GM21390 (cell line): ENCODE measurements around the gene MDGA2.
A peak's percentile ranks its signal among the peaks of the same experiment; 100 is the strongest.
"Not testable (repeated sequence)": the region's sequence is repeated elsewhere in the genome, so short reads cannot be mapped to it uniquely, and the experiment has no call there.

ENCODE experiments used
- ATAC-seq: cut with Tn5 transposase; IDR thresholded peaks from one replicate; pipeline ENCODE4 v1.9.1; 2021; ENCODE audit not compliant: unreplicated experiment

MDGA2 gene

DNA sequence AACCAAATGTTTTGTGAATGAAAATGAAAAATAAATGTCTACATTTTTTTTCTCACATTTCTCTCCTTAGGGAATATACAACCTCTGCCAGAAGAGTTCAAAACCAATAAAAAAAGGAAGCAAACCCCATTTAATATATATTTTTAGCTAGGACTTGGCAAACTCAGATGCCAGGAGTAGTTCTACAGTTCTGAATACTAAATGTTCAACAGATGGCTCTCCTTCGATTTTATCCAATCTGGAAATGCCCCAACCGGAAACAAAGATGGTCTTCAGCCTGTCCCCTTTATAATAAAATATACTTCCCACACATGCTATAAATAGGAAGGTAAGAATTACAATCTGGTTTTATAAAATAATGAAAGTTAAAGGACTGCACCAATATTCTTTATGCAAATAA, 330.4 kb downstream of the MDGA2 start:
- ATAC-seq: no peak

DNA sequence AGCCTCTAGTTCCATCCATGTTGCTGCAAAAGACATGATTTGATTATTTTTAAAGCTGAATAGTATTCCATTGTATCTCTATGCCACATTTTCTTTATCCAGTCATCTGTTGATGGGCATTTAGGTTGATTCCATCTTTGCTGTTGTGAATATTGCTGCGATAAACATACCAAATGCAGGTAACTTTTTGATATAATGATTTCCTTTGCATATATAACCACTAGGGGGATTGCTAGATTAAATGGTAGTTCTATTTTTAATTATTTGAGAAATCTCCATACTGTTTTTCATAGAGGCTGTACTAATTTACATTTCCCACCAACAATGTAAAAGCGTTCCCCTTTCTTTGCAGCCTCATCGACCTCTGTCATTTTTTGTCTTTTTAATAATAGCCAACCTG, 342.5 kb downstream of the MDGA2 start:
- ATAC-seq: no peak

DNA sequence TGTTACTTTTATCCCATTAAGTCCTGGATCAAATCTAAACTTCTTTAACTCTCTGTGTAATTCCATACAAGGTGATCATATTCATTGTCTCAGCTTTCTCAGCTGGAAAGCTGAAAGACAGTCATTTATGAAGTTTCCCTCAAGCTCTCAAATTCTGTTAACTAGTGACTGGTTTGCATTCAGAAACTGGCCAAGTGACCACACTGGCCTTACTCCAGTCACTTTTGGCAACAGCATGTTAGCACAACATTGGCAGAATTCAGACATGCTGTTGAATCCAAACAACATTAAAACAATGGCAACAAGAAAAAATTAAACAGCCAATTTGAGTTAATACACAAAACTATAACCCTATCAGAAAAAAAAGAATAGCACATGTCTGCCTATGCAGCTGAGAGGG, 343.3 kb downstream of the MDGA2 start:
- no peak for ATAC-seq

DNA sequence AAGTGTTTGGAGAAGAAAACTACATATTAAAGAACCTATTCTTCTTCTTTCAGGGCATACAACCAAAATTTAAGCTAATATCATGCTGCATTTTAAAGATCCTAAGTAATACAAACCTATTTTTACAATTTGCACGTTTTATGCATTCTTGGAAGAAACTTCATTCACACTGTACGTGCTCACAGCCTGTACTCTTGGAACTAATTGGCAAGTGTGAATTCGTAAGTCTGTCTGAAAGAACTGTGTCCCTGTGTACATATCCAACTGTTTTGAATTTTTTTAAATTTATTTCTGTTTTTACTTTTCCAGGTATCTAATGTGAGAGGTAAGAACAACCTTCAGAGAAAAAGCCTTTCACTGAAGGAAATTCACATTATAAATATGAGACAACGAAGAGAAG, 347.0 kb downstream of the MDGA2 start:
- ATAC-seq: no peak

DNA sequence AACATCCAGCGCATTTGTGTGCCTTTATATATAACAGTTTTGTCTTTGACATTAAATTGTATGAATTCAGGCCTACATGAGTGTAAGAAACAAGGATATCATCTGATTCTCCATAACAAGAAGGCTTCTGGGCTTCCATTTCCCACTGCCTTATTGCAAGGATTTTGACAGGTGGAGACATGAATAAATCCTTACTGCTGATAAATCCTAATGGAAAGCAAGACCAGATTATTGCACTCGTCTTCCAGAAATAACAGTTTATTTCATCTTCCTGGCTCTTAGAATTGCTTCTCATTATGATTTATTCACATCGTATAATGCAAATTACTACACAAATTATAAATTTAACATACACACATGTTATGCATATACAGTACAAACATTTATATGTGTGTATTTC, 348.1 kb downstream of the MDGA2 start:
- no peak for ATAC-seq

DNA sequence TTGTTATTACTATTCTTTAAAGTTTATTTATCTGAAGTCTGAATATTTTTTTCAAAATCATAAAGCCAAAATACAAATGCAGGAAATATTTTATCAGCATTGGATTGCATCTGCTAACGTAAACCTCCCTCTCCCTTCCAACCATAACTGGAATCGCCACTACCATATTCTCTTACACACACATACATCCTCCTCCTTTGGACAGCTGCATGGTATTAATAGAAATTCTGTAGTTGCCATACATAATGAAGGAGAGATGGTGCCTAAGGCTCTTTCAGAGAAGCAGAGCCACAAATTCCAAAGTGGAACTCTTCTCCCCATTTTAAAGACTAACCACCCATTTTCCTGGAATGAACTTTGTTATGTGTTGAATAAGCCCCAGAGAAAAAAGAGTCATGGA, 352.7 kb downstream of the MDGA2 start:
- ATAC-seq: no peak

DNA sequence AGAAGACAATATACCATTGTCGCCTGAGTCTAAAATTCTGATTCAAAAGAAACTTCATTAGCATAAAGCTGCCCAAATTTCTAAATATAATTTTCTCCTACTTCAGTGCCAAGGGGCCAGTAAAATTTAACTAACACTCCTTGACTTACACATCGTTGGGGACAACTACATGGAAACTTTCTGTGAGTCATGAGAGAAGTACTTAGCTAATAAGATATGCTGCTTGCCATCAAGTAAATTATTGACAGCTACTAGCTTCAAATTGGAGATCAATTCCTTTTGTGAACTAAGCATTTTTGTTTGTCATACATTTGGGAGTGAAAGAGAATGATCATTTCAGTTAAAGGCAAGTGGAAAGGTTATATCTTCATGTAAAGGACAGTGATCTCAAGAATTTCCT, 373.3 kb downstream of the MDGA2 start:
- no peak for ATAC-seq

DNA sequence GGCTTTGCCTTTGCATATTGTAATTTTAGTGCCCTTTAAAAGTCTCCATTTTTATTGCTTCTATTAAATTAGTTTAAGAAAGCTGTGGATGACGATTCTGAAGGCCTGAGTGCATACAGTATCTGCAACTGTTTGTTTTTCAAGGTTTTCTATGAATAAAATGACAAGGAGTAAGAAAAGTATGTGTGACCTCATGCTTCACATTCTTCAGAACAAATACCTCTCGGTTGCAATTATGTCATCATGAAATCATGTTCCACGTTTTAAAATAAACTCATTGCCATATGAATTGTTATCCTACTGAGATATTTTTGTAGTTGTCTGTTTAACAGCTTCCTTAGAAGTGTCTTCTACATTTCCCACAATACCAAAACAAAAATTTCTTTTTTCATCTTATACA, 374.6 kb downstream of the MDGA2 start:
- ATAC-seq: no peak

DNA sequence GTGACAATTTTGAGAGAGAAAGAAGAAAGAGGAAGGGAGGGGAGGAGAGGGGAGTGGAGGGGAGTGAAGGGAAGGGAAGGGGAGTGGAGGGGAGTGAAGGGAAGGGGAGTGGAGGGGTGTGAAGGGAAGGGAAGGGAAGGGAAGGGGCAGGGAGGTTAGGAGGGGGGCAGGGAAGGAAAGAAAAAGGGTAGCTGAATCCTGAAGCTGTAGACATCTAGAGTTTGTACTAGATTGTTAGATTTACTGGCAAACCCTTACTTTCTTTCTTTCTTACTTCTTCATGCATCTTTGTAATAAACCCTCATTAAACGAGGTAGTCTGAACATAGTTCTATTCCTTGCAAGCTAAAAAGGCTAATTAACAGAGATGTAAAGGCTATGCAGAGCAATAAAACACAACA, 378.0 kb downstream of the MDGA2 start:
- ATAC-seq: no peak

DNA sequence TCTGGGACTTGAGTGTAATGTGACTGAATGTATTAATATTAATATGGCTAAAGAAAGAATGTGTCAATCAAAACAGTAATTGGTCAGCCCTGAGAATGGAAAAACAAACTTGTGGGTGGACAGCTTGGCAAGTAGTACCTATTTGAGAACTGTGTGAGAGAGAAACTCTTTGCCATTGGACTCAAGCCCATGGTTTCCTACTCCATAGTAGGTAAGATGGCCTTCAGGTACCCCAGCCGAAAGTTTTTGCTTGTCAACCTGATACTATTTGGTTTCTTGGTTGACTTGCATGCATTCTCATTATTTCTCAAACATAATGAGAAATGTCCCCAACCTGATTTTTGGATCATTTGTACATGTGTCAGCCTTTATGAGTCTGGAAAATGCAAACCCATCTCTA, 391.1 kb downstream of the MDGA2 start:
- ATAC-seq: no peak

DNA sequence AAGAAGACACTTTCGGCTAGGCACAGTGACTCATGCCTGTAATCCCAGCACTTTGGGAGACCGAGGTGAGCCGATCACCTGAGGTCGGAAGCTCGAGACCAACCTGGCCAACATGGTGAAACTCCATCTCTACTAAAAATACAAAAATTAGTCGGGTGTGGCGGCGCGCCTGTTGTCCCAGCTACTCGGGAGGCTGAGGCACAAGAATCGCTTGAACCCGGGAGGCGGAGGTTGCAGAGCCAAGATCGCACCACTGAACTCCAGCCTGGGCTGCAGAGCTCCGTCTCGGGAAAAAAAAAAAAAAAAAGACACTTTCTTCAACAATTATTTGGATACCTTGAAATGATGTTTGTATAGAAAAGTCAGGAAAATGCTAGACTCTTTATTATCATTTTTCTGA, 393.6 kb downstream of the MDGA2 start:
- not testable (repeated sequence) for ATAC-seq

DNA sequence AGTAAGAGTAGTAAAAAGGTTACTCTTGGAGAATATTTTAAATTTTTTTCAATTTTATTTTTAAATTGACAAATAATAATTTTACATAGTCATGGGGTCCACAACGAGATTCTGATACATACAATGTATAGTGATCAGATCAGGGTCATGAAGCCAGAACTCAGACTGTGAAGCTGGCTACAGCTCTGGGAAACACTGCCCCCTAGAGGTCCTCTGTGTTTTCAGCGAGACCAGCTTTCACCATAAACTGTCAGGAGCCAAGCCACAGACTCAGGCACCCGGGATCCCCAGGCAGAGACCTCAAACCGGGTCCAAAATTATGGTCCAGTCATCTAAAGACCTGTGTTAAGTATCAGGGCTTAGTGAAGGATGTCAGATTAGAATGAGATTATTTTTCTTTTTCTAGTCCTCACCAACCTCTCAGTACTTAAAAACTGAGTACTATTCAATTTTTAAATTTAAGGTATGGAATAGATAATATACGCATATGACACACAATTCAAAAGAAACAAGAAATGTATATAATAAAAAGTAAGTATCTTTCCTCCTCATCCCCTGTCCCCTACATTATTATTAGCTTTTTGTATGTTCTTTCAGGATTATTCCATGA, 397.1 kb downstream of the MDGA2 start:
- peak; percentile 93 for ATAC-seq

DNA sequence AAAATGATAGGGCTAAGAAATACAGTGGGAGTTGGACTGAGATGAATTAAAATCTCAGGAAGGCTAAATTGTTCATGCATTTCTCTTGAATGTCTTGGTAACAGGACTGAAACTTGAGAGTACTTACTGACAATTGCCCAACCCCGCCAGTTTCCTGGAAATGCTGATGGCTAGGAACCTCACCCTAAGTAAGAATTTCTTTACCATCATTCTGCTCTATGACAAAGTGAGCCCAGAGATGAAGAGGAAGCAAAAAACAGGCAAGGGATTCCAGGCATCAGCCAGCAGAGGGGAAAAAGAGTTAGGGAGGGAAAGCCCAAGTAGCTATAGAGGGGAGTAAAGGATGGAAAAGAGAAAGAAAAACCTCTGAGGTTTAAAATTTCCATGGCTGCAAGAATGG, 397.7 kb downstream of the MDGA2 start:
- ATAC-seq: no peak

DNA sequence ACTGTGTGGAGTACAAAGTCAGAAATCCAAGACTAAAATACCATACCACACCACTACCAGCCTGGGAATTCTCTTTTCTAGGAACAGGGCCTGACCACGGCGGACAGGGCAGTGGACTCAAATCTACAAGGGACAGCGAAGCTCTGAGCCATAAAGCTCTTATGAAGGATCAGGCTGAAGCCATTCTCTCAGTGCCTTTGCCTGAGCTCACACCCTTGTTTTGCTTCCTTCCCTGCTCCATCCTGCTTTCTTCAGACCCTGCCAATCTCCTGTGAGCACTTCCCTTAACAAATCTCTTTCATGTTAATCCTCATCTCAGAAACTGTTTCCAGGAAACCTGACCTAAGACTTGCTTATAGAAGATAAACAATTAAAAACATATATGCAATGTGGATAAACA, 398.5 kb downstream of the MDGA2 start:
- no peak for ATAC-seq

DNA sequence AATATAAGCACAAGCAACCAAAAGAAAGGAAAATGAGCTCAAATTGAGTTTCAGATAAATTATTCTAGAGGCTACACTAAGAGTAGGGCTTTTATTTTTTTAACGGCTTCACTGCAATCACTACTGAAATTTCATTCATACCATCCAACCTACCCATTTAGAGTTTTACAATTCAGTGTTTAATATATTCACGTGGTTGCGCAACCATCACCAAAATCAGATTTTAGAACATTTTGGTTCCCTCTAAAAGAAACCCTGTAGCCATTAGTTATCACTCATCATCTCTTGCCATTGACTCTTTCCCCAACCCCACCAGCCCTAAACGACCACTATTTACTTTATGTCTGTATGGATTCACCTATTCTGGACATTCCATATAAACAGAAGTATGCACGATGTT, 401.5 kb downstream of the MDGA2 start:
- ATAC-seq: no peak

DNA sequence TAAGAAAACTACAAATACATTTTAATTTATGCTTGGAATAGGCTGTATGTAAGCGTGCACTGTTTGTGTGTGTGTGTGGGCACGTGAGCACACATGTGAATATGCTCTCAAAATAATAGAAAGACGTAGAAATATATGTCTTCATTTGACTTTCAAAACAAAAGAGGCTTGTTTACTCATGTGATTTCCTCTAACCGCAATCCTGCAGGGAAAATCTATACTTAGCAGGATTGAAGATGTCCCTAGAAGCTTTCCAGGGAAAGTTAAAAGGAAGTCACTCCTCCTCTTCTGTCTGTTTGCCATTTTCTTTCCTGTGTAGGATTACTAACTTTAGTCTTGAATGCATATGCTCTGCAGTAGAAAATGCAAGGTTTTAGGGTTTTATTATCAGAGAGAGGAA, 404.7 kb downstream of the MDGA2 start:
- no peak for ATAC-seq

DNA sequence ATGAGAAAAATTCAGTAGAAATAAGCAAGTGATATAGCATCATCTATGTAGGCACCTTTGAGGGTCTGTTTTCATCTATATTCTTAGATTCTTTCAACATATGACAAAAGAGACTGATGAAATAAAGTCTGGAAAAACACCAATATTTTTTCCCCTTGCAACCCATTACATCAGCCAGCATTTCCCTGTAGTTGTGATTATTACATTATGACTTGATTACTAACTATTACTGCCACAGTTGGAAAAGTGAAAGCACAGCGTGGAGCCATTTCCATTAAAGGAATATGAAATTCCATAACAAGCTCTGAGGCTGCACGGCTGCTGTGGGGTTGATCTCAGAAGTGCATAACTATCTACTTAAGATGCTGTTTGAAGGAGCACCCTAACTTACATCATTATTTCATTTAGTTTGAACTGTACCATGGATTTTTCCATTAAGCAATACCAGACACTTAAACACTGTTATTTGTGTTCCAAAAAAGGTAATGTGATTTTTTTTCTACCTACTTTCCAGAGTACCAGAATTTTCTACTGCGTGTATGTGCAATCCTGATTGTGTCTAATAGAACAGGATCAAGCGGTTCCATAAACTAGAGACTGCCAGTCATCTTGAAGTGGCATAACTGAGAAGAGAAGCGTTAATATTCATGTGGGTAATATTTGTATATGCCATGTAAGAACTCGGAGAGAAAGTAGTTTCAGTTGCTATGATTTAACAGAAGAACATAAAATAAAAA, 405.5 kb downstream of the MDGA2 start:
- ATAC-seq: no peak

DNA sequence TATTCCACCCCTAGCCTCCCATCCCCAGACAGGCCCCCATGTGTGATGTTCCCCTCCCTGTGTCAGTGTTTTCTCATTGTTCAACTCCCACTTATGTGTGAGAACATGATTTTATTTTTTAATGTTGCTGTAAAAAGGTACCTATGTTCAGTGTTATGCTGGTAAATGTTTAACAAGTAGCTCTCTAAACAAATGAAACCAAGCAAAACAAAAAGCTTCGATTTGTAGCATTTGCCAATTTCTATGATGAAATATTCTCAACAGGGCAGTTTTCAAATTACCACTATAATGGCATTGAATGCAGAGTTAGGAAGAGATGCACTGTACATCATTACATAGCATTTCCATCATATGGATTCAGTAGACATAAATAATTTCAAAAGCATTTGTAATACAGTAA, 410.6 kb downstream of the MDGA2 start:
- ATAC-seq: no peak

DNA sequence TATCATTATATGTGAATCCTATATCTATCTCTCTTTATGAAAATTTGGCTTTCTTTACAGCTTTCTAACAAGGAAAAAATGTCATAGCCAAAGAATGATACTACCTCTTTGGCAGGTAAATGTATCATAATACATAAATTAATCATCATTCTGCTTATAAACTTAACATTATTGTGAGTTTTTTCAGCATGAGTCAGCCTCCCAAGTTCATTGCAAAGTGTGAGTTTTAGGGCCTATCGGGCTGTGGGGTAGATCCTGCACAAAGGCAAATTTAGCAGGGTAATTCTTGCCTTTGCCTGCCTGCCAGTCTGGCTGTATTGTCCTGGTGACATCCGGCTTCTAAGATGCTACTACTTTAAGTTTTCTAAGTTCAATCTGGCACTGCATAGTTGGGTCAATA, 412.6 kb downstream of the MDGA2 start:
- ATAC-seq: no peak

DNA sequence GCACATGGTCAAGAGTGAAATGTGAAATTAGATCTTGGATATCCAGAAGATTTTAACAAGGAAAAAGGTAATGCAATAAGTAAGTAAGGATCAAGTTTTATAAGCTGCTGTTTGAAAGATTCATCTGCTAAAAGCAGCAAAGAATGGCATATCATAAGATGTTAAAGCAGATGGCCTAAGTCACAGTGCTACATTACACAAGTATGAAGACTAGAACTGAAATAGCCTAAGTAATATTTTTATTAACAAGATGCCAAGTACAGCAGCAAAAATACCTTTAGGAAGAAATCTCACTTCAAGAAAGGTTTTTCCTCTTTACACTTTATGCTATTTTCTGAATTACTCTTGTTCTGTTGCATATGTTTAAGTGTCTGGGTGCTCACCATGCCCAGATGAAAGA, 414.1 kb downstream of the MDGA2 start:
- ATAC-seq: no peak

DNA sequence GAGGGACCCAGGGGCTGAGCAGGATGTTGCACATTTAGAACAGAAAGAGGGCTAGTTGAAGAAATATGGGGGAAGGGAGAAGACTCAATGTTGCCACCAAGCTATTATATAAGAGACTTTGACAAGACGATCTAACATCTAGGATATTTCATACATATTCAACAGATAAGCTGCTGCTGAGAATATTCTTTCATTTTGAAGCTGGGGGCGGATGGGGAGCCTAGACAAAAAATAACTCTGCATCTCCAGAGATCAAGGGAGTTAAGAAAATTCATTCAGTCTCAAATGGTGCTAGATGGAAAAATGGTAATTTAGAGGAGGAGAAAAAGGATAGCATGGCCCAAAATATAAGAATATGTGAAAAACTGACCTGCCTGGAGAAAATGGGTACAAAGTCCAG, 415.6 kb downstream of the MDGA2 start:
- no peak for ATAC-seq

DNA sequence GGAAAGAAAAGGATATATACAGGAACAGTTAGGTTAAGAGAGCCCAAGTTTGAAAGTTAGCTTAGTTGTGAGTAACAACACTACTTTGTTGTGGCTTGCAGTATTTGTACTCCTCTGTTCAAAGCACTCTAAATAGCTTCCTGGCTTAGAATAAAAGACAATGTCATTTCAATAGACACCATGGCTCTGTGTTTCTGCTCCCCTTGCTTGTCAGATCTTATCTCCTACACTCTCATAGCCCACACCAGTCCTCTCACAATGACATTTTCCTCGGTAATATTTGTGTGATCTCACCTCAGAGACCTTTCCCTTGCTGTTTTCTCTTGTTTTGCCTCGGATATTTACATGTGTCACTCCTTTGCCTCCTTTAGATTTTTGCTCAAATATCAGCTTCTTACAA, 418.4 kb downstream of the MDGA2 start:
- no peak for ATAC-seq

DNA sequence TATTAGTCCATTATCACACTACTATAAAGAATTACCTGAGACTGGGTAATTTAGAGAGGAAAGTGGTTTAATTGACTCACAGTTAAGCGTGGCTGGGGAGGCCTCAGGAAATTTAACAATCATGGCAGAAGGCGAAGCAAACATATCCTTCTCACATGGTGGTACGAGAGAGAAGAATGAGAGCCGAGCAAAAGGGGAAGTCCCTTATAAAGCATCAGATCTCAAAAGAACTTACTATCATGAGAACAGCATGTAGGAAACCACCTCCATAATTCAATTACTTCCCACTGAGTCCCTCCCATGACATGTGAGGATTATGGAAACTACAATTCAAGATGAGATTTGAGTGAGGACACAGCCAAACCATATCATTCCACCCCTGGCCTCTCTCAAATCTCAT, 422.6 kb downstream of the MDGA2 start:
- no peak for ATAC-seq
